GM19023 (cell line): ENCODE measurements around the gene CIART.
"Not testable (repeated sequence)": the region's sequence is repeated elsewhere in the genome, so short reads cannot be mapped to it uniquely, and the experiment has no call there.

Source experiments
- ATAC-seq: cut with Tn5 transposase; IDR thresholded peaks from one replicate; pipeline ENCODE4 v1.9.1; 2021; ENCODE audit warnings: mild to moderate bottlenecking, moderate library complexity; ENCODE audit not compliant: unreplicated experiment

CIART gene

DNA sequence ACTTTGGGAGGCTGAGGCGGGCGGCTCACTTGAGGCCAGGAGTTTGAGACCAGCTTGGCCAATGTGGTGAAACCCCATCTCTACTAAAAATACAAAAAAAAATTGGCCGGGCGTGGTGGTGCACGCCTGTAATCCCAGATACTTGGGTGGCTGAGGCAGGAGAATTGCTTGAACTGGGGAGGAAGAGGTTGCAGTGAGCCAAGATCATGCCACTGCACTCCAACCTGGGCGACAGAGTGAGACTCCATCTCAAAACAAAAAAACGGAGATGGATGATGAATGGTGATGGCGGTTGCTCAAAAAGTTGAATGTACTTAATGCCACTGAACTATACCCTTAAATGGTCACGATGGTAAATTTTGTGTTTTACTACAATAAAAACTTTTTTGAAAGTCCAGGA, 26.2 kb downstream of the CIART start:
- not testable (repeated sequence) for ATAC-seq

DNA sequence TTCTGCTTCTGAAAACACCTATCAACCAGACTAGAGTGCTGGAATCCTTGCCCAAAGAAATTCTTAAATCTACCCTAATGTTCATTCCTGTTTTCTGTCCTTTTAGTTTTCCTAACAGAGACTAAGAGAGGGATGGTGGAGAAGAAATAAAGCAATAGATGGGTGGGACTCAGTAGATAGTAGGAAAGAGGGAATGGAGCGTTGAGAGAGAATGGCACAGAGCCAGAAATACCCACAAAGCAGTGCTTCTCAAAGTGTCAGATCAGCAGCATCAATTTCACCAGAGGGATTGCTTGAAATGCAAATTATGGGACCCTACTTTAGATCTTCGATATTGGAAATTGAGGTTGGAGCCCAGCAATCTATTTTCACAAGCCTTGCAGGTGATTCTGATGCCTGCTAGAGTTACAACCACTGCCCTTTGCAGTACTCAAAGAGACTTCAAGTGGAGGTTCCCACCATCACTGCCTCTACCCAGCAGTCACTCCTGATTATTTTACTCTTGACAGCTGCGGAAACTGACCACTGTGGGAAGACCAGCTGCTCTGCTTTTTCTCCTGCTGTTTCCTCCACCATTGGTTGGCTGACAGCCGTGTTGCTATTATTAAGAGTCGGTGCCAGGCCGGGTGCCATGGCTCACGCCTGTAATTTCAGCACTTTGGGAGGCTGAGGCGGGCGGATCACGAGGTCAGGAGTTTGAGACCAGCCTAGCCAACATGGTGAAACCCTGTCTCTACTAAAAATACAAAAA, 27.6 kb downstream of the CIART start:
- ATAC-seq: no peak

DNA sequence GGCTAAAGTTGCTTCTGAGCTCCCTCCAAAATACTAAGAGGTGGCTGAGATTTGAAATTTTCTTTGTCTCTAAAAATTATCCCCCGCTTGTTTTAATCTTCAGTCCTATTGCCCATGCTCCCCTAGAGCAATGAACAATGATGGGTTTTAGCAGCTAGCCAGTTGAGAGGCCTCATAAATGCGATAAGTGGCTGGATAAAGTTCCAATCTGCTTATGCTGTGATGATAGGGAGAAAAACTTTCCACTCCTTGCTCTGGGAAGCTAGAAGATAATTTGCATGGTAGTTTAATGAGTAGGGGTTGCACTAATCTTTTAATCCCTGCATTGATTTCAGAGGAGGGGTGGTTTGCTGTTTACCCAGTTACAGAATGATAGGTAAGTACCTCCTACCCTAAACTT, 29.4 kb downstream of the CIART start:
- no peak for ATAC-seq

DNA sequence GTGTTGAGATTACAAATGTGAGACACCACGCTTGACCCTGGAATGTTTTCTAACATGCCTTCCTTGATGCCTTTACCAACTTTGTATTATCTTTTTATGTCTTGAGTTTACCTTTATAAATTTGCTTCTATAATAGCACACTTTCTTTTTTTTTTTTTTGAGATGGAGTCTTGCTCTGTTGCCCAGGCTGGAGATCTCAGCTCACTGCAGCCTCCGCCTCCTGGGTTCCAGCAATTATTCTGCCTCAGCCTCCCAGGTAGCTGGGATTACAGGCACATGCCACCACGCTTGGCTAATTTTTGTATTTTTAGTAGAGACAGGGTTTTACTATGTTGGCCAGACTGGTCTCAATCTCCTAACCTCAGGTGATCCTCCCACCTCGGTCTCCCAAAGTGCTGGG, 32.3 kb downstream of the CIART start:
- not testable (repeated sequence) for ATAC-seq

DNA sequence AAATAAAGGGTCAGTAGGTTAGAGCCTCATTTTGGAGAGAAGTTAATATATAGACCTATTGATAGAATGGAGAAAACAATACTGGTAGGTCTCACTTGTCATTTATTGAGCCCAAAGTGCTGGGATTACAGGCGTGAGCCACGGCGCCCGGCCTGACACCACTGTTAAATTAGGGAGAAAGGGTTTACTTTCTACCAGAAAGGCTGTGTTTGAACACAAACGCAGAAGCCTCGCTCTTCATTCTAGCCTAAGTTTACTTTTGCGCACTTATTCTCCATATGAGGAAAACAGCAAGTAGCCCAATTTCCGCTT, 38.3 kb downstream of the CIART start:
- no peak for ATAC-seq

DNA sequence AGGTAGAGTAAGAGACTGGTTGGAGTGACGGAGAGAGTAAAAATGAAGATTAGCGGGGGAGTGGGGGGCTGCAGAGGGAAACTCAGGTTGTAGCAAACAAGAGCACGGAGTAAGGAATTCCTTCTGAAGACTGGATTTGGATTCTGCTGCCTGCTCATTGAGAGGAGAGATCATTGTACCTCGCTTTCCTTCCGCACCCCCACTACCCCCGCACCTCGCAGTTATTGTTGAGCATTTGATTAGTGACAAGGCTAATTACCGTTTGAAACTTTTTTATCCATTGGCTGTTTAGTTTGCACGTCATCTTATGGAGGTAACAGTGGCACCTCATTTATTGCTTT, 39.4 kb downstream of the CIART start:
- no peak for ATAC-seq

DNA sequence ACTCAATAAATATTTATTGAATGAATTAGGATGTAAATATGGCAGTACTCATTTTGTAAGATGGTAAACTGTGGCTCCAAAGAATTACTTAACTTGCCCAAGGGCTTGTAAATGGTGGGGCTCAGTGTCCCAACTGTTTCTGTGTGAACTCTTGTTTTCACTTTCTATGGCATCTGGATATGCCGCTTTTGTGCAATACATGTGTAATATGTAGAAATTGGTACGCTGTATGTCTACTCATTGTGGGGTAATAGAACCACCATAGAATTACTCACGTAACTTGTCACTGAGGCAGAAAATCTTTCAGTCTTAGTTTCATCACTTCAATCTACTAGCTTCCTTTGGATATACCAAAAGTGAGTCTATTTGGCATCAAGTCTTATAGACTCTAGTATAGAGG, 40.0 kb downstream of the CIART start:
- no peak for ATAC-seq

DNA sequence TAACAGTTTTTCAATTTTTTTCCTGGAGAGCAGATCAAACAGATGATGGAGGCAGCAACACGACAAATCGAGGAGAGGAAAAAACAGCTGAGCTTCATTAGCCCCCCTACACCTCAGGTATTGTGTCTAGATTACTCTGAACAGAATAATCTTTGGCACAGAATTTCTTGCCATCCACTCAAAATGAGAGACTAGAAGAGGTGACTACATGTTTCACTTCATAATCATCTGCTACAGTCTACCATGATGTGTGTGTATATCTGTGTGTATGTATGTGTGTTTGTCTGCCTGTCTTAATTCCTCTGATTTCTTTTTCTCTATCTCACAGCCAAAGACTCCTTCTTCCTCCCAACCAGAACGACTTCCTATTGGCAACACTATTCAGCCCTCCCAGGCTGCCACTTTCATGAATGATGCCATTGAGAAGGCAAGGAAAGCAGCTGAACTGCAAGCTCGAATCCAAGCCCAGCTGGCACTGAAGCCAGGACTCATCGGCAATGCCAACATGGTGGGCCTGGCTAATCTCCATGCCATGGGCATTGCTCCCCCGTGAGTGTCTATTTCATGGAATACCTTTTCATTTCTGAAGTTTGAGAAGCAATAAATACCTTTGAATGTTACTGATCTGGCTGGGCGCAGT, 50.4 kb downstream of the CIART start:
- no peak for ATAC-seq
